OCI-LY7 (cell line): ENCODE measurements around the gene ROBO1. TPM values are rescaled to one million over a fixed set of nuclear protein-coding genes. Genes with fewer than 3 reads are reported as not detected.

Experiments used
- BruUV-seq: library from RNA; stranded (reverse); fragments of 400-500 nt; replicated peaks from 2 replicates; lab custom pipeline; 2021; lab: Mats Ljungman, UMichigan
- CTCF ChIA-PET: fragments of 300-600 bp; sonication (Branson Sonifier 250); formaldehyde crosslinking; loops from one replicate; lab custom pipeline; 2022; ENCODE audit warnings: antibody characterized with exemption; ENCODE audit not compliant: unreplicated experiment; lab: Charles Lee
- POLR2A ChIA-PET: fragments of 300-600 bp; sonication (Branson Sonifier 250); formaldehyde crosslinking; loops from one replicate; lab custom pipeline; 2022; ENCODE audit warnings: antibody characterized with exemption; lab: Charles Lee
- DNase-seq: peaks from one replicate; pipeline ENCODE4 v3.0.0-alpha.2; 2015; ENCODE audit warnings: low spot score
- H2AFZ ChIP-seq: fragments of 200-600 bp; sonication (generic), shearing (Covaris generic); 2 replicates; pipeline ENCODE4 v1.6.1; 2014; ENCODE audit warnings: mild to moderate bottlenecking, antibody characterized with exemption, low read length, moderate library complexity
- H3K27ac ChIP-seq: fragments of 200-600 bp; sonication (generic); 2 replicates; pipeline ENCODE4 v1.5.1; 2014; ENCODE audit warnings: mixed run types, low read depth, mild to moderate bottlenecking, moderate library complexity, low read length, inconsistent platforms; ENCODE audit not compliant: poor library complexity, severe bottlenecking
- H3K36me3 ChIP-seq: fragments of 200-600 bp; sonication (generic); 2 replicates; pipeline ENCODE4 v1.6.1; 2014; ENCODE audit warnings: mild to moderate bottlenecking, antibody characterized with exemption, low read length, moderate library complexity, mixed read lengths; ENCODE audit not compliant: insufficient read depth
- H3K4me1 ChIP-seq: fragments of 200-600 bp; sonication (generic); 2 replicates; pipeline ENCODE4 v1.5.1; 2014; ENCODE audit warnings: mild to moderate bottlenecking, low read length; ENCODE audit not compliant: insufficient read depth, poor library complexity, severe bottlenecking
- H3K4me2 ChIP-seq: fragments of 200-600 bp; sonication (generic); 2 replicates; pipeline ENCODE4 v1.6.1; 2014; ENCODE audit warnings: mild to moderate bottlenecking, low read length
- H3K4me3 ChIP-seq: fragments of 200-600 bp; sonication (generic); 2 replicates; pipeline ENCODE4 v1.5.1; 2014; ENCODE audit warnings: mild to moderate bottlenecking, low read depth, low read length; ENCODE audit not compliant: poor library complexity, severe bottlenecking
- H3K79me2 ChIP-seq: fragments of 200-600 bp; sonication (generic); 2 replicates; pipeline ENCODE4 v1.6.1; 2016; ENCODE audit warnings: low read depth, mild to moderate bottlenecking, low read length, moderate library complexity, mixed read lengths; ENCODE audit not compliant: insufficient read depth
- H3K9me2 ChIP-seq: fragments of 200-600 bp; sonication (generic); 2 replicates; pipeline ENCODE4 v1.6.1; 2016; ENCODE audit warnings: mild to moderate bottlenecking, low read length, mixed read lengths; ENCODE audit not compliant: insufficient read depth
- H3K9me3 ChIP-seq: fragments of 200-600 bp; sonication (generic); 2 replicates; pipeline ENCODE4 v1.6.1; 2014; ENCODE audit warnings: mild to moderate bottlenecking, mixed run types, low read length, mixed read lengths
- H4K20me1 ChIP-seq: fragments of 200-600 bp; sonication (generic); 2 replicates; pipeline ENCODE4 v1.6.1; 2014; ENCODE audit warnings: mild to moderate bottlenecking, antibody characterized with exemption, low read length, moderate library complexity, mixed read lengths; ENCODE audit not compliant: insufficient read depth
- EZH2phosphoT487 ChIP-seq: fragments of 200-600 bp; sonication (generic); IDR thresholded peaks from 2 replicates; pipeline ENCODE4 v1.6.1; 2018; ENCODE audit warnings: low read depth, borderline replicate concordance, mild to moderate bottlenecking, mixed run types, antibody characterized with exemption, low read length, moderate library complexity, mixed read lengths
- intact Hi-C: fragments of 100-400 bp; cut with micrococcal nuclease; formaldehyde crosslinking; loops from one replicate; pipeline ENCODE4 v1.10.0; 2022; ENCODE audit not compliant: unreplicated experiment
- total RNA-seq, 2 experiments: library from RNA; depleted of rRNA in 1 of 2; stranded (reverse); fragments of >200 nt in 1 of 2; shearing (Covaris generic) in 1 of 2; gene quantifications; 2 replicates each; pipeline ENCODE4 v1.2.3, GENCODE V29; 2014 to 2022
- TF ChIP-seq, protein P1 (sequence below): fragments of 200-600 bp; sonication (generic); conservative IDR thresholded peaks from 2 replicates; pipeline ENCODE4 v1.5.1; 2014; ENCODE audit warnings: mild to moderate bottlenecking, antibody characterized with exemption, low read length, moderate library complexity, mixed read lengths

Gene ROBO1
- total RNA-seq, 2 experiments from 2014 or later, result not detected

DNA sequence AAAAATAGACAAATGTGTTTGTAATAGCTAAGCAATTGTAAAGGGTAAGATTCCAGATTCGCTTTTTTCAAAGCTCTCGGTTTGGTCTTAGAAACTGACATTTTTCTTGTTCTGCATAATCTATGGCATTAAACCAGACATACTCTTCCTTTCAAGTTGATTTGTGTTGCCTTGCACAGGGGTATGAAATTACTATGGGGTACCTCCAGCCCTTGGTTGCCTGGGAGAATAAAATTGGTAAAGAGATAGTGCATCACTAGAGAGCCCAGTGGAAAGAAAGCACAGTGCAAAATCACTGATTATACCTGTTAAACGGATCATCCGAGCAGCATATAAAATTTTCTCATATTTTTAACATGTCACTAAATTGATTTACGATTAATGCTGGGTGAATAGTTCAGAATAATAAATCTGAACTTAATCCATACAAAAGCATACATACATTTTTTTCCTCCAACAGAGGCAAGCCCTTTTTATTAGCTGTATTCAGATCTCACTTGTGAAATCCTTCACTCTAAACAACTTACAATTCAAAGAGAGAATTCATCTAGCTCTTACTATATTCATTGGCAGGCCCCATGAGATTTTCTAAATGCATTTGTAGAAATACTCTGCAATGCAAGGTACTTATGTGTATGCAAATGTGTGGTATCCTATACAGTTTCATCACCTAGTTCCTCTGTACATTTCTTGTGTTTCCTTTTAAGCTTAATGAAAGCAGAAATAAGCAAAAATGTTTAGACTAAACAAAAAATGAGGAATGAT lies 224.4 kb downstream of the ROBO1 start:
- no TSS peak for BruUV-seq
- TF ChIP-seq EZH2phosphoT487, result no peak
- CTCF ChIA-PET, result no interaction called here

DNA sequence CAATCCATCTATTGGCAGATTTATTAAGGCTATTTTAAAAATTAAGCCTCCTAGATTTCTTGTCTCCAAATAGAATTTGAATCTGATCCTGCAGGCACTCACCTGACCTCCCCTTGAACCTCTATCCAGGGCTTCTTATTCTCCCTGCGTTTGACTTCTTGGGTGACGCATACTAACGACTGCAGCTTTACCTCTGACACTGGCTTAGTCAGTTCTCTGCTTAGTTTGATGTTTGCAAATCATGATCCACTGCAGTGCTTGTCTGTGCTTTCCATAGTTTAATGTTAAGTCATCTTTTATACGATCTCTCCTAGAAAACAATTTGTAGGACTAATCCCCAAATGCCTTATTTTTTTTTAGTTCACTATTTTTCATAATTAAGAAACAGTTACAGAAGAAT lies 233.1 kb downstream of the ROBO1 start:
- Histone ChIP-seq H3K4me1 (no peaks in the 10 kb centered on the region), H3K4me2 (no peak overlapping the region), H3K79me2 (no peaks in the 10 kb centered on the region), H3K9me3 (no peaks in the 10 kb centered on the region), H2AFZ (no peak overlapping the region), H4K20me1 (no peaks in the 10 kb centered on the region), H3K9me2 (no peaks in the 10 kb centered on the region), H3K36me3 (no peaks in the 10 kb centered on the region), H3K27ac (no peak overlapping the region), H3K4me3 (no peak overlapping the region)
- intact Hi-C loops, result no loop called here
- DNase-seq, result no peak
- BruUV-seq, result no TSS peak
- no peak for TF ChIP-seq EZH2phosphoT487
- TF ChIP-seq, protein P1, sequence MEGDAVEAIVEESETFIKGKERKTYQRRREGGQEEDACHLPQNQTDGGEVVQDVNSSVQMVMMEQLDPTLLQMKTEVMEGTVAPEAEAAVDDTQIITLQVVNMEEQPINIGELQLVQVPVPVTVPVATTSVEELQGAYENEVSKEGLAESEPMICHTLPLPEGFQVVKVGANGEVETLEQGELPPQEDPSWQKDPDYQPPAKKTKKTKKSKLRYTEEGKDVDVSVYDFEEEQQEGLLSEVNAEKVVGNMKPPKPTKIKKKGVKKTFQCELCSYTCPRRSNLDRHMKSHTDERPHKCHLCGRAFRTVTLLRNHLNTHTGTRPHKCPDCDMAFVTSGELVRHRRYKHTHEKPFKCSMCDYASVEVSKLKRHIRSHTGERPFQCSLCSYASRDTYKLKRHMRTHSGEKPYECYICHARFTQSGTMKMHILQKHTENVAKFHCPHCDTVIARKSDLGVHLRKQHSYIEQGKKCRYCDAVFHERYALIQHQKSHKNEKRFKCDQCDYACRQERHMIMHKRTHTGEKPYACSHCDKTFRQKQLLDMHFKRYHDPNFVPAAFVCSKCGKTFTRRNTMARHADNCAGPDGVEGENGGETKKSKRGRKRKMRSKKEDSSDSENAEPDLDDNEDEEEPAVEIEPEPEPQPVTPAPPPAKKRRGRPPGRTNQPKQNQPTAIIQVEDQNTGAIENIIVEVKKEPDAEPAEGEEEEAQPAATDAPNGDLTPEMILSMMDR, result no peak
- POLR2A ChIA-PET, result no interaction called here
- CTCF ChIA-PET, result no interaction called here

More for the DNA sequence above, 224.4 kb downstream of the ROBO1 start:
- no peaks in the 10 kb centered on the region for H3K36me3 ChIP-seq
- H3K9me3 ChIP-seq, result no peaks in the 10 kb centered on the region
- H3K4me2 ChIP-seq, result no peak overlapping the region
- H3K79me2 ChIP-seq, result no peaks in the 10 kb centered on the region
- H3K4me1 ChIP-seq, result no peaks in the 10 kb centered on the region
- no peaks in the 10 kb centered on the region for H3K9me2 ChIP-seq
- no peak for DNase-seq
- no peak overlapping the region for H3K4me3 ChIP-seq
- intact Hi-C loops, result no loop called here
- no peak overlapping the region for H2AFZ ChIP-seq
- H3K27ac ChIP-seq, result no peak overlapping the region
- no peaks in the 10 kb centered on the region for H4K20me1 ChIP-seq
- POLR2A ChIA-PET, result interaction anchor here (0.6 kb wide), 1 partner anchor 99 kb away, joined by 4 read pairs; no protein-coding TSS in a partner anchor

DNA sequence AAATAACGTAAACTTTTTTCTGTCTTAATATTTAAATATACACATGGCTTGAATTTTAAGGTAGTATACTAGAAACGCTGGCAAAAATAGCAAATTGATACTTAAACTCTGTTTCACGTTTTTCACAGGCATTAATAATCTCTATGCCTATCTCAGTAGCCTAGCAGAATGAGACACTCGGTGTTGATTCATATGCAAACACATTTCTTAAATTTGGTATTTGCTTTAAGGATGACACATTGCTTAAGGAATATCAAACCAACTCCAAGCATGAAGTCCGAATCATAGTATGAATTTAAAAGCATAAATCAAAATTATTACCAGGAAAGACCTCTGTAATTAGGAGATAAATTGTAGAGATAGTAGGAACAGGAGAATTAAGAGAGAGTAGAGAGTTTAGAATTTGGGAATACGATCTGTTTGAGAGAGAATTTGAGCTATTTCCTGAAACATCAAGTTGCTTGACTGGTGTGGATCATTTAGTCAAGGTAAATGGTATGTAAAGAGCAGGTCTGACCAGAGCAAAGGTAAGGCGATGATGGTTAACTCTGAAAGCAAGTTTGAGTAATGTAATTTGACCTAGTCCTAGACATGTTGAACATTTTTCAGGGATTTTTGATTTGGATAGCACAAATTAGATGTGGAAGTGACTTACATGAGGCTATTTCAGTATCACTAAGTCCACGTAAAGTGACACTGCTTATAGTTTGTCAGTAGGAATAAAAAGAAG lies 236.1 kb downstream of the ROBO1 start:
- H3K4me2 ChIP-seq, result no peak overlapping the region
- intact Hi-C loops, result no loop called here
- POLR2A ChIA-PET, result no interaction called here
- no peak overlapping the region for H3K4me3 ChIP-seq
- no peaks in the 10 kb centered on the region for H3K9me3 ChIP-seq
- H3K4me1 ChIP-seq, result no peaks in the 10 kb centered on the region
- H4K20me1 ChIP-seq, result no peaks in the 10 kb centered on the region
- CTCF ChIA-PET, result no interaction called here
- no peak for TF ChIP-seq EZH2phosphoT487
- TF ChIP-seq, protein P1, result no peak
- no peaks in the 10 kb centered on the region for H3K79me2 ChIP-seq
- no peaks in the 10 kb centered on the region for H3K9me2 ChIP-seq
- BruUV-seq, result no TSS peak
- DNase-seq, result no peak
- no peaks in the 10 kb centered on the region for H3K36me3 ChIP-seq
- no peak overlapping the region for H2AFZ ChIP-seq
- no peak overlapping the region for H3K27ac ChIP-seq
